GM18858 (cell line): Measurements from ENCODE around the gene RAB35.
"Not testable (repeated sequence)": the region's sequence is repeated elsewhere in the genome, so short reads cannot be mapped to it uniquely, and the experiment has no call there.

Experiments used
- ATAC-seq: cut with Tn5 transposase; IDR thresholded peaks from one replicate; pipeline ENCODE4 v1.9.1; 2021; ENCODE audit not compliant: unreplicated experiment

Gene RAB35

DNA sequence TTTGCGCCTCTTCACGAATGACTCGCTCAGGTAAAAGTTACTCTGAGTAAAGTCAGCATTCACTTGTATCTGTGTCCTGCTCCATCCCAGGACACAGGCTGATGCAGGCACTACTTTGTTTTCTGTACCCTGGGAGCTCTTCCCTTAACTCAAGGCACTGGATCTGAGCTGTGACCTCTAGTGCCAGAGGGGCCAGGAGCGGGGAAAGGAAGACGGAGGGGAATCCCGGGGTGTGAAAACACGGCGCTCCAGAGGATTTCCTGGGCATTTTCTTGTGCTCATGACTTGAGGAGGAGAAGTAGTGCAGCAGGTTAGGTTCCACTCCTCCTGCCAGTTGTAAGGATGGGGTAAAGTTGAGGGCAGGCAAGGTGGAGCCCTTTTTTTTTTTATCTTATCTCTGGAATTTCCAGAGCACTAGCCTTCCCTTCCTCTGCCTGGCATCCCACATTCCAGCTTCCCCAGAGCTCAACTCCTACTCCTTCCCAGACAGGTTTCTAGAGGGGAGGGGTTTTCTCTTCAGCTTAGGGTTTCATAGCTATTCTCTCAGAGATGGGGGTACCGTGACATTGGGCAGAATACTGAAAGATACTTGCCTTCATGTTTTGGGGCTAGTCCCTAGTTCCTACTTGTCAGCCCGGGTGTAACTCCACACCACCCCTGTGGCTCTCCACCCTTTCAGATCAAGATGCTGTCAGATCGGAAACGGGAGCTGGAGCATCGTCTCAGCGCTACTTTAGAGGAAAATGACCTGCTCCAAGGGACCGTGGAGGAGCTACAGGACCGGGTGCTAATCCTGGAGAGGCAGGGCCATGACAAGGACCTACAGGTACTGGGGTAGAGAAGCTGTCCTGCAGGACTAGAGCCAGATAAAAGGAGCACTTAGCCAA lies 52.3 kb downstream of the RAB35 start:
- no peak for ATAC-seq

DNA sequence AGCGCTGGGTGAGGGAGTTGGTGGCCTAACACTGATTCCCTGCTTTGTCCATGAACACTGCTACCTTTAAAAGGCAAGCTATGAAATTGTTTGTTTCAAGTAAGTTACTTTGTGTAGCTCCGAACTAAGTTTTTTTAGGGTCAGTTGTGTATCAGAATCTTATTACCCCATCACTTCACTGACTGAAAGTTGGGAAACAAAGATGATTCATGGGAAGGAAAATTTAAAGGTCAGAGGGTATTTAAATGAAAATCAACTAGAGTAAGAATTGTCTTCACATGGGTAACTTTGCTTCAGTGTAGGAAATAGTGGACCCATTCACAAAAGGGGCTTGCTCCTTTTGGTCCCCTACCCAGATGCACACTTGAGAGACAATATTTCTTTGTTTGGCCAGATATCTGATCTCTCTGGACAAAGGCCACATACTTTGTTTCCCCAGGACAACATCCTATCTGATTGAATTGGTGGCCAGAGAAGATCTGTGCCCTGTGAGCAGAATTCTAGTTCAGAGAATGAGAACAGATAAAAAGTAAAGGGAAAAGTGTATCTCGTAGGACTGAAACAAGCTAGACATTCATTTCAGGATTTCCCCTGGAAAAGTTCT lies 53.5 kb downstream of the RAB35 start:
- no peak for ATAC-seq

DNA sequence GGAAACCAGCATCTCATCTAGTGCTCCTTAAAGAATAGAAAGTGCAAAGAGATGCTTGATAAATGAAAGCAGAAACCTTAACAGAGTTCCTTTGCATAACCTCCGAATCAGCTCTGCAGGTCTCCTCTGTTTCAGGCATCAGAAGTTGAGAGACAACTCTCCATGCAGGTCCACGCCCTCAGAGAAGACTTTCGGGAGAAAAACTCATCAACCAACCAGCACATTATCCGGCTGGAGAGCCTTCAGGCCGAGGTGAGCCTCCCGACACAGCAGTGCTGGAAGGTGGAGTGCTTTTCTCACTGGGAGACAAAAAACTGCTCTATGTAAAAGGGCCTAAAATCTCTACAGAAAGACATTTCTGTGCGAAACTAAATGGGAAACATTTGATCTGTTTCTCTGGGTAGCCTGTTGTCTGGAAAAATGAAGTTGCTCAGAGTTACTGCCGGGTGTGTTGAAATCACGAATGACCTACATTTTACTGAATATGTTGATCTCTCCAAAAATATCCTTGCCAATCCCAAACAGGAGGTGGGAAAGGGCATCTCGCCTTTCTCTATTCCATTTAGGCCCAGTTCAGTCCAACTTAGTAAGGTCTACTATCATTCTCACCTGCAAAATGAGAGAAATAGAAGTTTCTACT lies 54.9 kb downstream of the RAB35 start:
- ATAC-seq, result no peak

DNA sequence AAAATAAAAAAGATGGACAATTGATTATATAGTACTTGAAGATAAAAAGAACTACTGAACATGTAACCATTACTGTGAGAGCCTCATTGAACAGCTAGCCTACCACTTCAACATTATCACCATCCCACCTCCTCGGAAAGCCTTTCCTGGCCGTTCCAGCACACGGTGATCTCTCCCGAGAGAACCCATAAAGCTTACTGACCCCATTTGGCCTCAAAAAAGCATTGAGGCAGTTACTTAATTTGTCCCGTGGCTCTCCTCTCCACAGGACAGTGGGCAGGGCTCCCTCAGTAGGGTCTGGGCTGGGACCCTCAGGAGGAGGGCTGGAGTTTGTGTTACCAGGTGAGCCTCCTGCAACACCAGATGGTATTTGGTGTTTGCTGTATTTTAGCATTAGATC lies 55.8 kb downstream of the RAB35 start:
- no peak for ATAC-seq

DNA sequence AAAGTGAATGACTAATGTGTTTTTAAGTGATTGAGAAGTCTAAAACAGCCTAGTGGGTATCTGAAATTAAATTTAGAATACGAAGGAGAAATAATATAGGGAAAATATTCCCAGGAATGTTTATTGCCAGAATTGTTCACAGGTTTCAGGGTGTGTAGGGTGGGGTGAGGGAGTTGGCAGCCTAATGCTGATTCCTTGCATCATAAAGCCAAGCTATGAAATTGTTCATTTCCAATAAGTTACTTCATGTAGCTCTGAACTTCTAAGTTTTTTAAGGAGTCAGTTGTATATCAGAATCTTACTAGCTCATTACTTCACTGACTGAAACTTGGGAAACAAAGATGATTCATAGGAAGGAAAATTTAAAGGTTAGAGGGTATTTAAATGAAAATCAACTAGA lies 56.4 kb downstream of the RAB35 start:
- ATAC-seq, result no peak

DNA sequence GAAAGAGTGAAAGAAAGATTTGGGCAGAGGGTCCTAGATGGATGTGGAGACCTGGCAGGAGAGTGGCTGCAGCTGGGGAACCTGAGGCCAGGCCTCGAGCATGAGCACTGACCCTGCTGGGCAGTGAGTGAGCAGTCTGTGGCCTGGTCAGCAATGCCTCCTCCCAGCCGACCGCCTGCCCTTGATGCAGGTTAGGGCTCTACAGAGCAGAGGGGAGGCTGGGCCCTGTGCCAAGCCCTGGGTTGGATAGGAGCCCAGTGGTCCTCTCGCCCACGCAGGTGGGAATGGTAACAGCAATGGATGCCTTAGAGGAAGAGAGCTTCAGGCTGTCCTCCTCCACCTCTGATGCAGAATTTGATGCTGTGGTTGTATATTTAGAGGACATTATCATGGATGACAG lies 59.8 kb downstream of the RAB35 start:
- ATAC-seq, result no peak

GRCh38 chr12:120055231-120056000 lies 61.1 kb downstream of the RAB35 start:
- no peak for ATAC-seq

DNA sequence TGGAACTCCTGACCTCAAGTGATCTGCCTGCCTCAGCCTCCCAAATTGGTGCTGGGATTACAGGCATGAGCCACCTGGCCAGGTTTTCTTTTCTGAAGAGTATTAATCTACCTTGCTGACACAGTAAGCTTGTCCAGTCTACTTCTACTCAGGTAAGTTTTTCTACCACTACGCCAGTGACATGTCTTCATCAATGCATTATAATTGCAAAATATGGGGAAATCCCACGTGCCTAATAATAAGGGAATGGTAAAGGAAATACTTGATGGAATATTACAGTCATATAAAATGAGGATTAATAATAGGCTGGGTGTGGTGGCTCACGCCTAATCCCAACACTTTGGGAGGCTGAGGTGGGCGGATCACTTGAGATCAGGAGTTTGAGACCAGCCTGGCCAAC lies 62.3 kb downstream of the RAB35 start:
- ATAC-seq, result no peak

- ATAC-seq, result no peak
Observed at GRCh38 chr12:120051535-120051934, 65.0 kb downstream of the RAB35 start.

DNA sequence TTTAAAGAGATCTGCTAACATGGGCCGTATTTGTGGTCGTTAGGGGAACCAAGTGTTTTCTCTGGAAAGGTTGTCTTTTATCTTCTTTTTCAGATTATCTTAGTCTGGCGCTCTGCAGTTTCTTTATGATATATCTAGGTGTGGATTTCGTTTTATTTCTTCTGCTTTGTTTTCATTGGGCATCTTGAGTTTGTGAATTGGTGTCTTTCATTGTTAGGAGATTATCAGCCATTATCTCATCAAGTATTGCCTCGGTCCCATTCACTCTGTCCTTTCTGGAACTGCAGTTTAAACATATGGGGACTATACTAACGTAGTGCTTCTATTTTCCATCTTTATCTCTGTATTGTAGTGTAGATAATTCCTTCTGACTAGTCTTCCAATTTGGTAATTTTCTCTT lies 67.1 kb downstream of the RAB35 start:
- no peak for ATAC-seq

GRCh38 chr12:120048263-120048662 lies 68.3 kb downstream of the RAB35 start:
- ATAC-seq, result no peak

GRCh38 chr12:120047072-120047471 lies 69.5 kb downstream of the RAB35 start:
- ATAC-seq, result no peak

- ATAC-seq, result not testable (repeated sequence)
Observed at GRCh38 chr12:120045367-120045766, 71.2 kb downstream of the RAB35 start.
